Thyroid gland (tissue), 4 donors: ENCODE measurements around the gene KDF1. TPM values are rescaled to one million over a fixed set of nuclear protein-coding genes. Genes with fewer than 3 reads are reported as not detected.

ENCODE experiments used
- DNase-seq, 2 donors: peaks; one replicate each; pipeline ENCODE4 v3.0.0-alpha.2; 2019
- H3K27ac ChIP-seq, 3 donors: fragments of 200-600 bp; sonication (generic); 1 replicate in 2 of 3; 2 replicates in 1 of 3; pipeline ENCODE4 v1.5.1; 2016 to 2019; ENCODE audit warnings: mild to moderate bottlenecking in 1 of 3, moderate library complexity in 1 of 3
- H3K27me3 ChIP-seq: fragments of 200-600 bp; sonication (generic); one replicate; pipeline ENCODE4 v1.5.1; 2019
- H3K36me3 ChIP-seq, 2 donors: fragments of 200-600 bp; sonication (generic); one replicate each; pipeline ENCODE4 v1.5.1; 2016 to 2019
- H3K4me1 ChIP-seq, 2 donors: fragments of 200-600 bp; sonication (generic); one replicate each; pipeline ENCODE4 v1.5.1; 2017 to 2019
- H3K4me3 ChIP-seq, 3 donors: fragments of 200-600 bp; sonication (generic); replicated peaks in 1 of 3; 1 replicate in 2 of 3; 2 replicates in 1 of 3; pipeline ENCODE4 v1.5.1; 2016; ENCODE audit warnings: mild to moderate bottlenecking in 1 of 3
- H3K9me3 ChIP-seq: fragments of 200-600 bp; sonication (generic); one replicate; pipeline ENCODE4 v1.5.1; 2017
- POLR2A ChIP-seq, 2 donors: fragments of 450-650 bp; IDR thresholded peaks; one replicate each; pipeline ENCODE4 v1.6.1; 2017; ENCODE audit warnings: antibody characterized with exemption in 2 of 2, mild to moderate bottlenecking in 2 of 2, moderate library complexity in 1 of 2
- WGBS, 2 donors: methylation state at CpG; one replicate each; pipeline ENCODE4 v1.1.5; 2017; 5-methylcytosine and 5-hydroxymethylcytosine counted together
- intact Hi-C: fragments of 100-400 bp; cut with DNase I; formaldehyde crosslinking; loops from one replicate; pipeline ENCODE4 v1.15.1; 2023
- total RNA-seq, 4 donors: library from RNA; depleted of rRNA; stranded (reverse); fragments of >200 nt; gene quantifications; one replicate each; pipeline ENCODE4 v1.2.3, GENCODE V29; 2016
- TF ChIP-seq, protein P1 (sequence below), 6 experiments: fragments of 200-600 bp in 3 of 6; fragments of 450-650 bp in 3 of 6; sonication (generic) in 3 of 6; IDR thresholded peaks; one replicate each; pipeline ENCODE4 v1.5.1; 2016 to 2019; ENCODE audit warnings: antibody characterized with exemption in 6 of 6, mild to moderate bottlenecking in 2 of 6, inconsistent platforms in 1 of 6, moderate library complexity in 1 of 6

Gene KDF1
- total RNA-seq, 4 donors from 2014 or later = 13.2 to 30.3 (median 22.6) TPM

GRCh38 chr1:26984291-26984690 is 24.0 kb upstream of the KDF1 start:
- Histone ChIP-seq H3K36me3 (no peaks in the 10 kb centered on the region), H3K27ac (no peak overlapping the region), H3K9me3 (no peaks in the 10 kb centered on the region), H3K27me3 (no peaks in the 10 kb centered on the region), H3K4me1 (no peaks in the 10 kb centered on the region), H3K4me3 (no peak overlapping the region)
- intact Hi-C loops = no loop called here
- WGBS, 2 donors = 78 to 80% methylated on average over 8 of the region's 8 CpGs
- TF ChIP-seq, protein P1, sequence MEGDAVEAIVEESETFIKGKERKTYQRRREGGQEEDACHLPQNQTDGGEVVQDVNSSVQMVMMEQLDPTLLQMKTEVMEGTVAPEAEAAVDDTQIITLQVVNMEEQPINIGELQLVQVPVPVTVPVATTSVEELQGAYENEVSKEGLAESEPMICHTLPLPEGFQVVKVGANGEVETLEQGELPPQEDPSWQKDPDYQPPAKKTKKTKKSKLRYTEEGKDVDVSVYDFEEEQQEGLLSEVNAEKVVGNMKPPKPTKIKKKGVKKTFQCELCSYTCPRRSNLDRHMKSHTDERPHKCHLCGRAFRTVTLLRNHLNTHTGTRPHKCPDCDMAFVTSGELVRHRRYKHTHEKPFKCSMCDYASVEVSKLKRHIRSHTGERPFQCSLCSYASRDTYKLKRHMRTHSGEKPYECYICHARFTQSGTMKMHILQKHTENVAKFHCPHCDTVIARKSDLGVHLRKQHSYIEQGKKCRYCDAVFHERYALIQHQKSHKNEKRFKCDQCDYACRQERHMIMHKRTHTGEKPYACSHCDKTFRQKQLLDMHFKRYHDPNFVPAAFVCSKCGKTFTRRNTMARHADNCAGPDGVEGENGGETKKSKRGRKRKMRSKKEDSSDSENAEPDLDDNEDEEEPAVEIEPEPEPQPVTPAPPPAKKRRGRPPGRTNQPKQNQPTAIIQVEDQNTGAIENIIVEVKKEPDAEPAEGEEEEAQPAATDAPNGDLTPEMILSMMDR (IDR thresholded peaks at IDR 0.05) = no peak
- TF ChIP-seq POLR2A (IDR thresholded peaks at IDR 0.05) = no peak
- no peak for DNase-seq

GRCh38 chr1:26983863-26984262 is 23.6 kb upstream of the KDF1 start:
- H3K27me3 ChIP-seq = no peaks in the 10 kb centered on the region
- H3K9me3 ChIP-seq = no peaks in the 10 kb centered on the region
- H3K4me3 ChIP-seq = no peak overlapping the region
- DNase-seq = no peak
- intact Hi-C loops = no loop called here
- WGBS, 2 donors = 73 to 76% methylated on average over 5 of the region's 5 CpGs
- no peak for TF ChIP-seq POLR2A (IDR thresholded peaks at IDR 0.05)
- TF ChIP-seq, protein P1 (IDR thresholded peaks at IDR 0.05) = no peak
- H3K36me3 ChIP-seq = no peaks in the 10 kb centered on the region
- no peaks in the 10 kb centered on the region for H3K4me1 ChIP-seq
- no peak overlapping the region for H3K27ac ChIP-seq

DNA sequence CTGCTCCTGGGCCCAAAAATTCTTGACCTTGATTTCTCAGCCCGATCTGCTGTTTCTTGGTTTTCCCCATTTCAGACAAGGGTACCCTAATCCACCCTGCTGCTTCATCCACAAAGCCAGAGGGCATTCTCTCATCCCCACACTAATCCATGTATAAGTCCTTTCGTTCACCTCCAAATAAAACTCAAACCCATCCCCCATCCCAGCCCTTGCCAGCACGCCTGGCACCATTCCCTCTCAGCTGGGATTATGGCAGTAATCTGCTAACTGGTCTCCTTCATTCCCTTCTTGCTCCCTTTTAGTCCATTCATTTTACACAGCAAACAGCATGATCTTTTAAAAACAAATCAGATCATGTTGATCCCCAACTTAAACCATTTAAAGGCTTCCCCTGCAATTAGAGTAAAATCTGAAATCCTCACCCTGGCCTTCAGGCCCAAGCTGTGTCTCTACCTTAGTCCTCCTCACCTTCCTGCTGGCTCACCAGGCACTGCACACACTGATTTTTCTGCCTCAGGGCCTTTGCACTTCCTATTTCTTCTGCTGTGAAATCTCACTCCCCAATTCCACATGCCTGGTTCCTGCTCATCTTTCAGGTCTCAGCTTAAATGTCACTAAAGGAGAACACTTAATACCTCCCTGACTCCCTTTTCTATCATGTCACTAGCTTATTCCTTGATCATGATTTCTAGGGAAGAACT is 21.0 kb upstream of the KDF1 start:
- no peak overlapping the region for H3K27ac ChIP-seq
- H3K36me3 ChIP-seq = no peaks in the 10 kb centered on the region
- H3K9me3 ChIP-seq = no peaks in the 10 kb centered on the region
- no peaks in the 10 kb centered on the region for H3K27me3 ChIP-seq
- 77 to 90% methylated on average over 3 of the region's 3 CpGs for WGBS, 2 donors
- H3K4me1 ChIP-seq = no peaks in the 10 kb centered on the region
- H3K4me3 ChIP-seq = no peak overlapping the region
- TF ChIP-seq POLR2A (IDR thresholded peaks at IDR 0.05) = no peak
- TF ChIP-seq, protein P1 (IDR thresholded peaks at IDR 0.05) = no peak
- intact Hi-C loops = no loop called here
- no peak for DNase-seq

DNA sequence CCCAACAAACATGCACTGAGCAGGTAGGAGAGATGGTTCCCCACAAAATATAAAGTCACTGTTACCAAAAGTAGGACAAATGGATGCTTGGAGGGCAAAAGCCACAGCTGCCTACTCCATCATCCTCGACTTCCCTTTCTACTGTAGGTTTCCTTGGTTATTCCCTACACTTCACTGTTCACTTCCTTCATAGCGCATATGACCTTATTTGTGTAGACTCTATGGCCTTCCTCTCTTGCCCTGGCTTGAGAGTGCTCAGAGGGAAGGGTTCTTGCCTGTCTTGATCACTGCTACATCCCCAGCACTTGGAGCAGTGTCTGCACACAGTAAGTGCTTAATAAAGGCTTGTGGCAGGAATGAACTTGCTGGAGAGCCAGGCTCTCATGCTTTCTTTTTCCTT is 18.6 kb upstream of the KDF1 start:
- intact Hi-C loops = no loop called here
- 75 to 88% methylated on average over 2 of the region's 2 CpGs for WGBS, 2 donors
- H3K9me3 ChIP-seq = no peaks in the 10 kb centered on the region
- H3K36me3 ChIP-seq = no peaks in the 10 kb centered on the region
- H3K27ac ChIP-seq = no peak overlapping the region
- DNase-seq = no peak
- TF ChIP-seq POLR2A (IDR thresholded peaks at IDR 0.05) = no peak
- TF ChIP-seq, protein P1 (IDR thresholded peaks at IDR 0.05) = no peak
- no peaks in the 10 kb centered on the region for H3K4me1 ChIP-seq
- no peak overlapping the region for H3K4me3 ChIP-seq
- H3K27me3 ChIP-seq = no peaks in the 10 kb centered on the region

DNA sequence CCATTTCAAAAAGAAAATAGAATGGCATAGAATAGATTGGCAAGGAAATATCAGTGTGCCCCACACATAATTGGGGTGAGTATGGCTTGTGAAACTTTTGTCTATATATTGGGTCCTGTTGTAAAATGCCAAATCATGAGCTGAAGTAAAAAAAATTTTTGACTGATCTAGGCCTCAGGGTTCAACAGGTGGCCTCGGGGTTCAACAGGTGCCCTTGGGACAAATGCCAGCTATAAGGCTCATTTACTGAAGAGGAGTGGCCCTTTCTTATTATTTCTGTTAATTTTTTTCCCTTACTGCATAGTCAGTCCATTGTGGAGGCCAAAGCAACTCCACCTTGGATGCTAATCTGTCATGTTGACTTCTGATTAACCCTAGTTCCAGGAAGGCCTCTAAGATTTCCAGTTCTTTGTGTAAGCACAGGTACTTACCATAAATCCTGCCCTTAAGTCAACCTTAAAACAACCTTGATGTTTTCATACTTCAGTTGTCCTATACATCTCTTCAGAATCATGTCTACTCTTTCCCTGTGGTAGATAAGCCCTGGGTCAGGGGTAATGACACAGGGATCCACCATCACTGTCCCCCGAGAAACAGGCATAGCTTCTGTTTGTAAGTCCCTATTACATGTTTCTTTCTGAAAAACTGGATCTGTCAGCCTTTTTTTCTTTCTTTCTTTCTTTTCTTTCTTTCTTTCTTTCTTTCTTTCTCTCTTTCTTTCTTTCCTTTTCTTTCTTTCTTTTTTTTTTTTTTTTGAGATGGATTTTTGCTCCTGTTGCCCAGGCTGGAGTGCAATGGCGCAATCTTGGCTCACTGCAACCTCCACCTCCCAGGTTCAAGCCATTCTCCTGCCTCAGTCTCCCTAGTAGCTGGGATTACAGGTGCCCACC is 16.6 kb upstream of the KDF1 start:
- Histone ChIP-seq H3K27ac (no peak overlapping the region), H3K36me3 (no peaks in the 10 kb centered on the region), H3K4me1 (no peaks in the 10 kb centered on the region), H3K9me3 (no peaks in the 10 kb centered on the region), H3K27me3 (no peaks in the 10 kb centered on the region), H3K4me3 (no peak overlapping the region)
- WGBS, 2 donors = 87 to 94% methylated on average over 3 of the region's 3 CpGs
- intact Hi-C loops = no loop called here
- no peak for DNase-seq
- TF ChIP-seq, protein P1 (IDR thresholded peaks at IDR 0.05) = no peak
- TF ChIP-seq POLR2A (IDR thresholded peaks at IDR 0.05) = no peak
